WTC11 (cell line): ENCODE results near the gene PRR15L. TPM values are rescaled to one million over a fixed set of nuclear protein-coding genes. Genes with fewer than 3 reads are reported as not detected.

ENCODE experiments used
- ATAC-seq: fragments of 200-7000 bp; cut with Tn5 transposase; 2 replicates; pipeline ENCODE4 v1.10.0; 2021; ENCODE audit warnings: mild to moderate bottlenecking, moderate library complexity
- CTCF ChIA-PET: fragments of 300-600 bp; sonication (Branson Sonifier 250); formaldehyde crosslinking; loops from one replicate; lab custom pipeline; 2021; ENCODE audit warnings: antibody characterized with exemption; lab: Charles Lee
- POLR2A ChIA-PET: fragments of 350-600 bp; sonication (Branson Sonifier 250); formaldehyde crosslinking; loops from one replicate; lab custom pipeline; 2021; ENCODE audit warnings: antibody characterized with exemption; lab: Charles Lee
- DNase-seq: peaks from one replicate; pipeline ENCODE4 v3.0.0; 2021; ENCODE audit warnings: low spot score
- H3K27ac Mint-ChIP-seq: 2 replicates; pipeline ENCODE4 v1.8.0; 2021; ENCODE audit warnings: mixed read lengths
- H3K27me3 Mint-ChIP-seq: 2 replicates; pipeline ENCODE4 v1.8.0; 2021; ENCODE audit warnings: low read depth, mild to moderate bottlenecking, moderate library complexity, mixed read lengths
- H3K36me3 Mint-ChIP-seq: 2 replicates; pipeline ENCODE4 v1.8.0; 2021; ENCODE audit warnings: mixed read lengths
- H3K4me1 Mint-ChIP-seq: 2 replicates; pipeline ENCODE4 v1.8.0; 2022; ENCODE audit warnings: mixed read lengths
- H3K4me3 Mint-ChIP-seq: 2 replicates; pipeline ENCODE4 v1.8.0; 2021; ENCODE audit warnings: mild to moderate bottlenecking, moderate library complexity, mixed read lengths
- H3K9me3 Mint-ChIP-seq: 2 replicates; pipeline ENCODE4 v1.8.0; 2021; ENCODE audit warnings: mixed read lengths
- ATF3 ChIP-seq: sonication (generic); formaldehyde crosslinking; conservative IDR thresholded peaks from 2 replicates; pipeline ENCODE4 v1.8.1; 2022; ENCODE audit warnings: mild to moderate bottlenecking, missing genetic modification reagents
- ETV6 ChIP-seq: sonication (generic); formaldehyde crosslinking; IDR thresholded peaks from 2 replicates; pipeline ENCODE4 v1.8.1; 2022; ENCODE audit warnings: mild to moderate bottlenecking, missing genetic modification reagents
- MAX ChIP-seq: sonication (generic); formaldehyde crosslinking; IDR thresholded peaks from 2 replicates; pipeline ENCODE4 v1.8.0; 2022; ENCODE audit warnings: mild to moderate bottlenecking, missing genetic modification reagents
- MLX ChIP-seq: sonication (generic); formaldehyde crosslinking; IDR thresholded peaks from 2 replicates; pipeline ENCODE4 v1.8.1; 2023; ENCODE audit warnings: mild to moderate bottlenecking, missing genetic modification reagents, moderate library complexity
- MXD4 ChIP-seq: fragments of 250-450 bp; sonication (Bioruptor Pico); IDR thresholded peaks from 2 replicates; pipeline ENCODE4 v1.8.0; 2021; ENCODE audit warnings: mild to moderate bottlenecking, moderate library complexity, borderline replicate concordance
- MYBL2 ChIP-seq: sonication (generic); formaldehyde crosslinking; IDR thresholded peaks from 2 replicates; pipeline ENCODE4 v1.8.1; 2023; ENCODE audit warnings: mild to moderate bottlenecking, moderate library complexity, missing genetic modification reagents
- NR3C1 ChIP-seq: sonication (generic); formaldehyde crosslinking; conservative IDR thresholded peaks from 2 replicates; pipeline ENCODE4 v1.8.1; 2023; ENCODE audit warnings: low read depth, mild to moderate bottlenecking, missing genetic modification reagents
- OVOL2 ChIP-seq: fragments of 250-450 bp; sonication (Bioruptor Pico); IDR thresholded peaks from 2 replicates; pipeline ENCODE4 v1.9.0; 2021; ENCODE audit warnings: mild to moderate bottlenecking, borderline replicate concordance
- PRDM15 ChIP-seq: sonication (generic); formaldehyde crosslinking; IDR thresholded peaks from 2 replicates; pipeline ENCODE4 v1.8.0; 2022; ENCODE audit warnings: missing genetic modification reagents
- TEAD1 ChIP-seq: sonication (generic); formaldehyde crosslinking; IDR thresholded peaks from 2 replicates; pipeline ENCODE4 v1.8.0; 2022; ENCODE audit warnings: mild to moderate bottlenecking, missing genetic modification reagents
- TP53 ChIP-seq: sonication (generic); formaldehyde crosslinking; IDR thresholded peaks from 2 replicates; pipeline ENCODE4 v1.8.1; 2023; ENCODE audit warnings: mild to moderate bottlenecking, missing genetic modification reagents
- USF2 ChIP-seq: sonication (generic); formaldehyde crosslinking; IDR thresholded peaks from 2 replicates; pipeline ENCODE4 v1.8.1; 2023; ENCODE audit warnings: mild to moderate bottlenecking, missing genetic modification reagents, moderate library complexity
- ZBTB43 ChIP-seq: sonication (generic); formaldehyde crosslinking; IDR thresholded peaks from 2 replicates; pipeline ENCODE4 v1.8.1; 2023; ENCODE audit warnings: mild to moderate bottlenecking, missing genetic modification reagents
- ZNF121 ChIP-seq: sonication (generic); formaldehyde crosslinking; IDR thresholded peaks from 2 replicates; pipeline ENCODE4 v1.8.0; 2023; ENCODE audit warnings: missing genetic modification reagents
- ZNF219 ChIP-seq: sonication (generic); formaldehyde crosslinking; IDR thresholded peaks from 2 replicates; pipeline ENCODE4 v1.8.0; 2023; ENCODE audit warnings: missing genetic modification reagents, mild to moderate bottlenecking, borderline replicate concordance
- ZNF317 ChIP-seq: sonication (generic); formaldehyde crosslinking; IDR thresholded peaks from 2 replicates; pipeline ENCODE4 v1.8.1; 2023; ENCODE audit warnings: low read depth, mild to moderate bottlenecking, moderate library complexity, missing genetic modification reagents, borderline replicate concordance
- ZNF425 ChIP-seq: fragments of 250-450 bp; sonication (Bioruptor Pico); conservative IDR thresholded peaks from 2 replicates; pipeline ENCODE4 v1.9.0; 2021; ENCODE audit warnings: mild to moderate bottlenecking
- ZNF512 ChIP-seq: sonication (generic); formaldehyde crosslinking; IDR thresholded peaks from 2 replicates; pipeline ENCODE4 v1.8.1; 2022; ENCODE audit warnings: missing genetic modification reagents, borderline replicate concordance
- ZNF671 ChIP-seq: fragments of 250-450 bp; sonication (Bioruptor Pico); IDR thresholded peaks from 2 replicates; pipeline ENCODE4 v1.8.0; 2021; ENCODE audit warnings: mild to moderate bottlenecking
- total RNA-seq: library from RNA; stranded (reverse); gene quantifications from 3 replicates; pipeline ENCODE4 v1.2.3, GENCODE V29; 2021

The PRR15L gene
- total RNA-seq, 1 experiment from 2014 or later: 0.59 TPM

GRCh38 chr17:47959825-47960655, 2.4 kb upstream of the PRR15L start:
- no peak for DNase-seq
- no peak overlapping the region for H3K27ac Mint-ChIP-seq
- ChIA-PET POLR2A (no interaction called here), CTCF (interaction anchor here (1.2 to 3.4 kb wide), 5 partner anchors 10 to 119 kb away, joined by 4 to 21 read pairs (median 7); partner anchors contain the start of genes CDK5RAP3 and SCRN2)
- H3K9me3 Mint-ChIP-seq: peaks cover 10% of the 10 kb centered on the region
- H3K36me3 Mint-ChIP-seq: no peaks in the 10 kb centered on the region
- peaks cover 20% of the 10 kb centered on the region for H3K27me3 Mint-ChIP-seq
- TF ChIP-seq TEAD1 (CRISPR knock-in tag) (no peak), ZNF219 (no peak), ZNF425 (CRISPR knock-in tag) (no peak), ZNF317 (CRISPR knock-in tag) (no peak), ETV6 (no peak), ZNF512 (no peak), ZBTB43 (CRISPR knock-in tag) (no peak), MAX (CRISPR knock-in tag) (no peak), ATF3 (CRISPR knock-in tag) (no peak), NR3C1 (CRISPR knock-in tag) (no peak), ZNF121 (no peak)
- ATAC-seq: no peak
- no peak overlapping the region for H3K4me3 Mint-ChIP-seq
- peaks cover 29% of the 10 kb centered on the region for H3K4me1 Mint-ChIP-seq

GRCh38 chr17:47956791-47957590, 692 bp downstream of the PRR15L start:
- POLR2A ChIA-PET: interaction anchor here (1.0 to 1.6 kb wide), 2 partner anchors 14 to 62 kb away, joined by 3 to 10 read pairs; partner anchors contain the start of gene CDK5RAP3
- Mint-ChIP-seq H3K4me3 (peak overlapping the region; percentile 45), H3K27me3 (peaks cover 13% of the 10 kb centered on the region), H3K27ac (peak overlapping the region; percentile 70; the same call in 1 of the 2 replicates), H3K36me3 (no peaks in the 10 kb centered on the region), H3K4me1 (peaks cover 29% of the 10 kb centered on the region), H3K9me3 (peaks cover 5% of the 10 kb centered on the region; the same call in 1 of the 2 replicates)
- CTCF ChIA-PET: interaction anchor here (0.8 to 7.0 kb wide), 18 partner anchors 9 to 116 kb away, joined by 3 to 119 read pairs (median 8); partner anchors contain the start of genes CDK5RAP3, PNPO, SCRN2 and SP2
- no peak for DNase-seq
- no peak for ATAC-seq
- TF ChIP-seq MXD4 (CRISPR knock-in tag): no peak
- no peak for TF ChIP-seq ZNF671 (CRISPR knock-in tag)
- no peak for TF ChIP-seq TP53 (CRISPR knock-in tag)
- TF ChIP-seq MLX (CRISPR knock-in tag): no peak
- no peak for TF ChIP-seq PRDM15
- no peak for TF ChIP-seq MYBL2 (CRISPR knock-in tag)
- TF ChIP-seq OVOL2 (CRISPR knock-in tag): no peak
- no peak for TF ChIP-seq USF2
